ENCODE measurements around the gene SPSB3.
"Not testable (repeated sequence)": the region's sequence is repeated elsewhere in the genome, so short reads cannot be mapped to it uniquely, and the experiment has no call there.

Gene SPSB3

DNA sequence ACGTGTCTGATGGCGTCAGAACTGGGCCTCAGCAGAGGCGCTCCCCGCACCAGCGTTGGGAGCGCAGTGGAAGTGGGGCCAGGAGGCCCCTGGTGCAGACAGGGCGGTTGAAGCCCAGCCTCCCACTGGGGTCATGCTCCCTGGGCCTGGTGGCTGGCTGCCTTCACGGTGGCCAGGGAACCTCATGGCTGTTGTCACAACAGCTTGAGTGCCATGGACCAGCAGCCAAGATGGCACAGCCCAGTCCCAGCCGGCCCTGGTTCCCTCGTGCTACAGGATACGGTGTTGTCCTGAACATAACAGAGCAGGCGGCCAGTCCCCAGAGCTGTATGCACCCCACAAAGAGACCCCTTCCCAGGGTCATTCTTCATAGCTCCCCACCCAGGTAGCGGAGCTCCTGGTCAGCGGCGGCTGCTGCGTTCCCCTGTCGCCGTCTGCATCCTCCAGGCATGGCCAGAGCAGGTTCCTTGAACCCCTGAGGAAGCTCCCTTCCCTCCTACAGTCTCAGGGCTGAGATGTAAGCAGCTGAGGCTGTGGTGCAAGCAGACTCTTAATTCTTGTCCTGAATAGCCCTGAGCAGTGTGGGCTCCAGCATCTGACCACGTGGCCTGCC is 40.7 kb downstream of the SPSB3 start:
- DNase-seq (ENCODE audit: low spot score), result no peak

DNA sequence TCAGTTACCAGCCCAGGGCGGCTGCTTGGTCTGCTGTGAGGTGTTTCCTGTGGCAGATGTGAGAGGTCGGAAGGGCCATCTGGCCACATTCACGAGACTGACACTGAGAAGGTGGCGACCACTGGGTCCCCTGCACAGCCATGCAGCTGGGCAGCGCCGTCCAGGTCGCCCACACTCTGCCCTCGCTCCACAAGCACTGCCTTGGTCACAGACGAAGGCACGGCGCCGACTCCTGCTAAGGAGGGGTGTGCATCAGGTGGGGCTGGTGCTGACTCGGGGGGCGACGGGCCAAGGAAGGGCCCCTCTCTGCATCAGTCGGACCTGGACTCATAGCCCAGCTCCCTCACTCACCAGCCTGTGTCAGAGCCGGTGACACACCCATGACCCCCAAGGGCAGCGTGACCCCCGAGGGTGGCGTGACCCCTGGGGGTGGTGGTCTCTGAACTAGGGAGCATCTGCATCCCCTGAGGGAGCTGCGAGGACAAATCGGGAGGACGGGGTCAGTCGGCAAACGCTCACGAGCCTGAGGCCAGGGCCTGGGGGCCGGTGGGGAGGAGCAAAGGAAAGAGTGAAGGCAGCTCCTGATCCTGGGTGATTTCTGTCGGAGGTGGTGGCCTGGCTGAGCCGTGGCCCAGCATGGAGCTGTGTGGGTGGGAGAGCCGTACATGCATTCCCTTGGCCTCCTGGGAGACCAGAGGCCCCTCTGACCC is 41.4 kb downstream of the SPSB3 start:
- DNase-seq (ENCODE audit: low spot score), result no peak

DNA sequence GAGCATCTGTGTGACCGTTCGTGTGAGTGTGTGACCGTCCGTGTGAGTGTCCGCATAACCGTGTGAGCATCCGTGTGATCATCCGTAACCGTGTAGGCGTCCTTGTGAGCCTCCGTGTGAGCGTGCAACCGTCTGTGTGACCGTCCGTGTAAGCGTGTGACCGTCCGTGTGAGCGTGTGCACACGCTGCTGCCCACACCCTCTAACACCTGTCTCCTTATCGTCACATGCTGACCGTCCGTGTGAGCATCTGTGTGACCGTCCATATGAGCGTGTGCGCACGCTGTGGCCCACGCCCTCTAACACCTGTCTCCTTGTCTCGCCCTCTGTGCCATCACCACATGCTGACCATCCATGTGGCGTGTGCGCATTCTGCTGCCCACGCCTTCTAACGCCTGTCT is 42.1 kb downstream of the SPSB3 start:
- no peak for DNase-seq (ENCODE audit: low spot score)

DNA sequence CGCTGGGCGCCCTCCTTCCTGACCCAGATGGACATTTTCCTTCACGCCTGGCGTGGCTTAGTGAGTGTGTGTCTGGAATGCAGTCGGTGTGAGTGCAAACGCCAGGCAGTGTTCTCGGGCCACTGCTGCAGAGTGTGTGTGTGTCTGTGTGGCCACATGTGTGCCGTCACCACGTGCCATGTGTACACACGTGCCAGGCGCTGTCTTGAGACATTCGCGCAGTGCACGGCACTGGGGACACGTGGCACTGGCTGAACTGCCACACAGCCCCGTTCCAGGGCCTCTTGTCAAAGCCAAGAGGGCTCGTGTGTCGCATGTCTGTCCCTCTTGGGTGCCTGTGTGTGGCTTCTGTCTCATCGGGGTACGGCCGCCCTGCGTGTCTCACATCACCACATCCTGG is 47.6 kb downstream of the SPSB3 start:
- DNase-seq (ENCODE audit: low spot score), result no peak

- no peak for DNase-seq (ENCODE audit: low spot score)
Measured at GRCh38 chr16:1734123-1734522, 48.2 kb downstream of the SPSB3 start.

- not testable (repeated sequence) for DNase-seq (ENCODE audit: low spot score)
Measured at GRCh38 chr16:1732551-1732987, 49.8 kb downstream of the SPSB3 start.

DNA sequence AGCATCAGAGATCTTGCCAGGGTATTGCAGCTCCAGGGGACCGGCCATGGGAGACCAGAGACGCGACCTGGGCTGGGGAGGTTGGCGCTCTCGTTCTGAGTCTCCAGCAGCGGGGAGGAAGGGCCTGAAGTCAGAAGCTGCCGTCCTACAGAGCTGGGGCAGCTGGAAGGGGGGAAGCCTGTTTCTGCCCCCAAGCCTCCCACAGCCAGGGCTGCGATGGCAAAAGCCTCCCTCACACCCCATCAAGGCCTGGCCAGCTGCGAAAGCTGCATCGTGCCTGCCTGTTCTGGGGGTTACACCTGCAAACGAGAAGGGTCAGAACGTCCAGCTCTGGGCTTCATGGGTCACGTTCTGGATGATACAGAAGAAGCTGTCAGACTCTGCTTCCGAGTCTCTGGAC is 50.3 kb downstream of the SPSB3 start:
- no peak for DNase-seq (ENCODE audit: low spot score)

- DNase-seq (ENCODE audit: low spot score), result no peak
Measured at GRCh38 chr16:1731603-1732002, 50.8 kb downstream of the SPSB3 start.

GRCh38 chr16:1731073-1731472 is 51.3 kb downstream of the SPSB3 start:
- DNase-seq (ENCODE audit: low spot score), result no peak

GRCh38 chr16:1729445-1729844 is 52.9 kb downstream of the SPSB3 start:
- no peak for DNase-seq (ENCODE audit: low spot score)

GRCh38 chr16:1729026-1729425 is 53.3 kb downstream of the SPSB3 start:
- DNase-seq (ENCODE audit: low spot score), result no peak

DNA sequence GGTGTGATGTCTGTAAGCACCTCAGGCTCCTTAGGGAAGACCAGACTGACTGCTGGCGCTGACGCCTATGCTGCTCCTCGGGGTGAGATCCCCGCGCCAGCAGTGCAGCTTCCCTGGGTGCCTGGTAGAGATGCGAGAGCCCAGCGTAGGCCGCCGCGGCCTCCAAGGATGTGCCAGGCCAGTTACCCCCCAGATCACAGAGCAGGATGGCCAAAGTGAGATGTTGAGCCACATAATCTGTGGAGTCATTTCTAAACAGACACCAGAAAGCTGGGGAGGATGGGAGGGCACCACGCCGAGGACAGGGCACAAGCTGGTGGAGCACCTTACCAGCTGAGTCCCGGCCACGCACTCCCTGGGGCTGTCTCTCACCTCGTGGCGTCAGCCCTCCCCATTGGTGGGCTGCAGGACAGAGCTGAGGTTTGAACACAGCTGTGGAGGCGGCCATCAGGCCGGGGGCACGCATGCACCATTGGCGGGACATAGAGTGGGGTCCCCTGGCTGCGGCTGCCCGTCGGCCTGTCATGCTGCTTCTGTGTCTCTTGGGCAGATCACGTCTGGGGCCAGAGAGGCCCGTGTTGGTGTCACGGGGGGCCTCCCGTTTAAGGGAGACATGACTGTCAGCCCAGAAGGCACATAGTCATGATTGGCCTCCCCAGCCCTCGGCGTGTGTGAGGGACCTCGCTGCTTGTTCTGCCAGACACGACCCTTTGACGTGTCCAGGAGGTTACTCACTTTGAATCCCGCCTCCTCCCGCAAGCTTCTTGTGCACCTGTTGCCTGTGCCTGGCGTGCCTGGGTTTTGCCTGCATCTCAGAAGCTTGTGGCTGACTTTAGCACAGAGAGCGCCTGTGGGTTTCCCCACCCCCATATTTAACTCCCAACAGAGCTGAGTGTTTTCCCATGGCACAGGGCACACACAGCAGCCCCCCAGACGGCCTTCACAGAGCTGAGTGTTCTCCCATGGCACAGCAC is 54.4 kb downstream of the SPSB3 start:
- no peak for DNase-seq (ENCODE audit: low spot score)

All from hepatic stellate cell (primary cell).